Effector CD4-positive, alpha-beta T cell (primary cell): ENCODE data around the gene LMOD1.
"Not testable (repeated sequence)": the region's sequence is repeated elsewhere in the genome, so short reads cannot be mapped to it uniquely, and the experiment has no call there.

Experiments used
- DNase-seq: peaks from one replicate; pipeline ENCODE4 v3.0.0-alpha.2; 2020

LMOD1 gene

GRCh38 chr1:201945863-201946223 lies 505 bp downstream of the LMOD1 start:
- DNase-seq: no peak

GRCh38 chr1:201945157-201945556 lies 1.2 kb downstream of the LMOD1 start:
- no peak for DNase-seq

- no peak for DNase-seq
Measured at GRCh38 chr1:201944639-201945038, 1.7 kb downstream of the LMOD1 start.

GRCh38 chr1:201944002-201944401 lies 2.3 kb downstream of the LMOD1 start:
- no peak for DNase-seq

GRCh38 chr1:201942129-201942495 lies 4.2 kb downstream of the LMOD1 start:
- DNase-seq: no peak

GRCh38 chr1:201941420-201942128 lies 4.8 kb downstream of the LMOD1 start:
- no peak for DNase-seq

GRCh38 chr1:201940316-201940715 lies 6.0 kb downstream of the LMOD1 start:
- DNase-seq: not testable (repeated sequence)

- no peak for DNase-seq
Measured at GRCh38 chr1:201939574-201939973, 6.8 kb downstream of the LMOD1 start.

GRCh38 chr1:201939148-201939547 lies 7.2 kb downstream of the LMOD1 start:
- no peak for DNase-seq

GRCh38 chr1:201938440-201939035 lies 7.8 kb downstream of the LMOD1 start:
- no peak for DNase-seq

- no peak for DNase-seq
Measured at GRCh38 chr1:201937624-201938213, 8.6 kb downstream of the LMOD1 start.

GRCh38 chr1:201933840-201934430 lies 12.4 kb downstream of the LMOD1 start:
- DNase-seq: no peak

- DNase-seq: no peak
Measured at GRCh38 chr1:201930803-201931202, 15.5 kb downstream of the LMOD1 start.

- DNase-seq: no peak
Measured at GRCh38 chr1:201930137-201930536, 16.2 kb downstream of the LMOD1 start.

GRCh38 chr1:201928266-201928665 lies 18.1 kb downstream of the LMOD1 start:
- DNase-seq: no peak

GRCh38 chr1:201925981-201926645 lies 20.2 kb downstream of the LMOD1 start:
- DNase-seq: no peak

- no peak for DNase-seq
Measured at GRCh38 chr1:201925301-201925567, 21.1 kb downstream of the LMOD1 start.

GRCh38 chr1:201921952-201922558 lies 24.3 kb downstream of the LMOD1 start:
- DNase-seq: no peak

GRCh38 chr1:201918343-201918742 lies 28.0 kb downstream of the LMOD1 start:
- DNase-seq: no peak

- DNase-seq: no peak
Measured at GRCh38 chr1:201917362-201918033, 28.9 kb downstream of the LMOD1 start.

GRCh38 chr1:201916649-201917249 lies 29.6 kb downstream of the LMOD1 start:
- no peak for DNase-seq
